Measurements from ENCODE around the gene OBI1.

OBI1 gene

DNA sequence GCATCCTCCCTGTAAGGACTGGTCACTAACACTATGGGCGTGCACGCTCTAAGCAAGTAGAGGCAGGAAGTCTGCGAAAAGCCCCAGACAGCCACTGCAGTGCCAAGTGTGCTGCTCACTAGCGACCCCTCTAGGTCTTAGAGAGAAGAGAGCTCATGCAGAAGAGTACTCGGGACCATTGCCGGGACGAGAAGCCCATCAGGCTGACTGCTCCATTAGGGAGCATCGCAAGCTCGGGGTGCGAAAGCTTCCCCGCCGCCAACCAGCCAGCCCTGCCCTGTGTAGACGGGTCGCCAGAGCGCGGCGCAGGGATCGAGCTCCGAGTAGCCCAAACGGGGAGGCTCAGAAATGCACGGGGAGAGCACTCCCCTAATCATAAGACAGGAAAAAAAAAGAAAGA is 72.2 kb downstream of the OBI1 start:
- no peak for DNase-seq

DNA sequence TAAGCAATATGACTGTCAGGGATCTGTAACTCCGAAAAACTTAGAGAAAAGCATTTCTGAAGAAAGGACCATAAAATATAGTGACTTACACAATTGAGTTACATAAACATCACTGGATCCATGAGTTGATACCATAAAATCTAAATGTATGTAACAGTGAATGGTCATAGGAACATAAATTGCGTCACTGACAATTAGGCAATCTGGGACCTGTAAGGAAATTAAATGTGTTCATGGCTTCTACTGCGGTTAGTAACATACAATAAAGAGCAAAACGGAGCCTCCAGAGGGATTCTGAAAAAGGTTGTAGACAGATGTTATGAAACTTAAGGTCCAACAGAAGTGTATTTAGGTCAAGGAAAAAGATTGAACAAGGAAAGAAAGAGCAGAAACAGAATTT is 82.7 kb downstream of the OBI1 start:
- no peak for DNase-seq

DNA sequence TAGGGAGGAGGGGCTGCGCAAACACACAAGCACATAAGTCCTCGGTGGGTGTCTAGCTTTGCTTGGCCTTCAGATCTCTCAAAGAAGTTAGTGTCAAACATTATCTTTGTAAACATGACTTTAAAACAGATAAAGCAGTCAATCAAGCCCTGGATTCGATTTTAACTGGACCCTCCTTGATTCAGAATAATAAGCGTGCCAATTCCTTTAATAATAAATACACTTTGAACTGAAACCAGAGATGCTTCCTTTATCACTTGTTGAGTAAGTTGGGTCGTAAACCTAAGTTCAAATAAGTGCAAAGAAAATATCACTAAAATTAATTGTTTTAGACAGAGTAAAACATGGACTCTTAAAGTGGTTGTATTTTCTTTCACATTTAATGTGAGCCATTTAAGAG is 86.5 kb downstream of the OBI1 start:
- no peak for DNase-seq

DNA sequence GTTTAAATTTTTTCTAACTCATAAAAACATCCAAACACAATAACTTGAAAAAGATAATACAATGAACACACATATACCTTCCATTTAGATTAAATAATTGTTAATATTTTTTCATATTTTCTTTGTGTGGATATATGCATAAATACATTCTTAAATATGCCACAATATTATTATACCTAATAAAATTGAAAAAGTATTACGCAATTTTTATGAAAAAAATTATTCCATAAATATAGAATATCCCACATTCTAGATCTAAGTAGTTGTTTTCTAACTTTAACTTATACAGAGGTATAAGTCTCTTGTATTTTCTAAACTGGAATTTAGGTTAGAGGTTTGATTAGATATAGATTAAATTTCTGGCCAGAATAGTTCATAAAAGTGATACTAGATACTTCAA is 89.9 kb downstream of the OBI1 start:
- no peak for DNase-seq

GRCh38 chr13:78566631-78567030 is 92.3 kb downstream of the OBI1 start:
- DNase-seq, result no peak

Measured in effector CD4-positive, alpha-beta T cell (primary cell).